GM10847 (cell line): ENCODE measurements around the gene WDR47.

Experiments used
- POLR2A ChIP-seq: IDR thresholded peaks from 2 replicates; pipeline ENCODE4 v1.6.1; 2011; ENCODE audit not compliant: insufficient read length; ENCODE audit errors: extremely low read depth

Gene WDR47

DNA sequence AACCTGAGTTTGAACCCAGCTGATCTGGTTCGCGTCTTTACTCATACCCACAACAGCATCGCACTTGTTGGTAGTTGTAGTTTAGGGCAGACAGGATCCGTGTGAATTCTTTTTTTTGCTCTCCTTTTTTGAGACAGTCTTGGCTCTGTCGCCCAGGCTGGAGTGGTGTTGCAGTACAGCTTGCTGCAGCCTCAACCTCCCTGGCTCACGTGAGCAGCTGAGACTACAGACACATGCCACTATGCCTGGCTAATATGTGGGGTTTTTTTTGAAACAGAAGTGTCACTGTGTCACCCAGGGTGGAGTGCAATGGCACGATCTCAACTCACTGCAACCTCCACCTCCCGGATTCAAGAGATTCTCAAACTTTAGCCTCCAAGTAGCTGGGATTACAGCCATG is 26.0 kb upstream of the WDR47 start:
- TF ChIP-seq POLR2A, result no peak

DNA sequence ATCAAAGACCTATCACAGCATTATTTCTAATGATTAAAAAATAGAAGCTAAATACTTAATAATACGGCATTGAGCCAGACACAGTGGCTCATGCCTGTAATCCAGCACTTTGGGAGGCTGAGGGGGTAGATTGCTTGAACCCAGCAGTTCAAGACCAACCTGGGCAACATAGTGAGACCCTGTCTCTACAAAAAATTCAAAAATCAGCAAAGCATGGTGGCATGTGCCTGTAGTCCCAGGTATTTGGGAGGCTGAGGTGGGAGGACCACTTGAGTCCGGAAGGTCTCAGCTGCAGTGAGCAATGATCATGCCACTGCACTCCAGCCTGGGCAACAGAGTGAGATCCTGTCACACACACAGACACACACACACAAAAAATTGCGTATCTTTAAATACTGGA is 23.2 kb upstream of the WDR47 start:
- TF ChIP-seq POLR2A, result no peak

DNA sequence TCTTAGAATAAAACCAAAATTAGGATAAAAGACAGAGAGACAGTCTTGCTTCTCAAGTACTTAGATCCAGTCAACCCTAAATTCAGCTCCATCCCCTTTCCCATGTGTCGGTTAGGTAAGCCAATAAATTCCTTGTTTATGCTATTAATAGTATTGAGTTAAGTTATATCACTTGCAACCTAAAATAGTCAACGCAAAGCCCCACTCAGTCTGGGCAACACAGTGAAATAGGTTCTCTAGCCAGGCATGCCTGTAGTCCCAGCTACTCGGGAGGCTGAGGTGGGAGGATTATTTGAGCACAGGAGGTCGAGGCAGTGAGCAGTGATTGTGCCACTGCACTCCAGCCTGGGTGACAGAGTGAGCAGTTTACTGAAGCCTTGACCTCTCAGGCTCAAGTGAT is 19.3 kb upstream of the WDR47 start:
- no peak for TF ChIP-seq POLR2A

DNA sequence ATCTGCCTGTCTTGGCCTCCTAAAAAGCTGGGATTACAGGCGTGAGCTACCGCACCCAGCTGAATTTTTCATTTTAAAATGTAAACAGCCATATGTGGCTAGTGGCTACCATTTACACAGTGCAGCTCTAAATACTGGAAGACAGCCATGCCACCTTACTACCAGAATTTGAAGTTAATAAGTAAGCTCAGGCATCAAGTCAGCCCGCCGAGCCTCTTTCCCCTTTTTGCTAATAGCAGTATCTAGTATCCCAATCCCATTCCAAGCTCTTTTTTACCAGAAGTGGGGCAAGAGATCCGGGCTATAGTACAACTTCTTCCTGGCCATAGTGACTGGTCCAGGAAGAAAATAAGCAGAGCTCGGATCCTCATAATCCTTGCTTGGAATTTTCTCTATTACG is 18.8 kb upstream of the WDR47 start:
- TF ChIP-seq POLR2A, result no peak

DNA sequence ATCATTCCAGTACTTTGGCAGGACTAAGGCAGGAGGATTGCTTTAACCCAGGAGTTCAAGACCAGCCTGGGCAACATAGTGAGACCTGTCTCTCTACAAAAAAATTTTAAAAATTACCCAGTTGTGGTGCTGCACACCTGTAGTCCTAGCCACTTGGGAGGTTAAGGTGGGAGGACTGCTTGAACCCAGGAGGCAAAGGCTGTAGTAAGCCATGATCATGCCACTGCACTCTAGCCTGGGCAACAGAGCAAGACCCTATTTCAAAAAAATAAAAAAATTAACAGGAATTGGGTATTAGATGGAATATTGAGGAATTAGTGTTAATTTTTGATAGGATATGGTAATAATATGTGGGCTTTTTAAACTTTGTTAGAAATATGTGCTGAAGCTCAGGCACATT is 17.1 kb upstream of the WDR47 start:
- no peak for TF ChIP-seq POLR2A

DNA sequence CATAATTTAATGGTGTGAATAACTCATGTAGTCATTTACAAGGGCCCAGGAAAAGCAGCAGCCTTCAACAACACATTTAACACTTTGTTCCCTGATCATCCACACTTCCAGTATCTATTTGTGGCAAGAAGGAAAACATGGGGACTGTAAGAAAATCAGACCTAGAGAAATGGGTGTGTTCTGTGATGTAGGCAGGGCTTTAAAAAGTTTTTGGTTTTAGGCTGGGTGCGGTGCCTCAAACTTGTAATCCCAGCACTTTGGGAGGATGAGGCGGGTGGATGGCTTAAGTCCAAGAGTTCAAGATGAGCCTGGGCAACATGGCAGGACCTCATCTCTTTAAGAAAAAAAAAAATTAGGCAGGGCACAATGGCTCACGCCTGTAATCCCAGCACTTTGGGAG is 14.2 kb upstream of the WDR47 start:
- no peak for TF ChIP-seq POLR2A

DNA sequence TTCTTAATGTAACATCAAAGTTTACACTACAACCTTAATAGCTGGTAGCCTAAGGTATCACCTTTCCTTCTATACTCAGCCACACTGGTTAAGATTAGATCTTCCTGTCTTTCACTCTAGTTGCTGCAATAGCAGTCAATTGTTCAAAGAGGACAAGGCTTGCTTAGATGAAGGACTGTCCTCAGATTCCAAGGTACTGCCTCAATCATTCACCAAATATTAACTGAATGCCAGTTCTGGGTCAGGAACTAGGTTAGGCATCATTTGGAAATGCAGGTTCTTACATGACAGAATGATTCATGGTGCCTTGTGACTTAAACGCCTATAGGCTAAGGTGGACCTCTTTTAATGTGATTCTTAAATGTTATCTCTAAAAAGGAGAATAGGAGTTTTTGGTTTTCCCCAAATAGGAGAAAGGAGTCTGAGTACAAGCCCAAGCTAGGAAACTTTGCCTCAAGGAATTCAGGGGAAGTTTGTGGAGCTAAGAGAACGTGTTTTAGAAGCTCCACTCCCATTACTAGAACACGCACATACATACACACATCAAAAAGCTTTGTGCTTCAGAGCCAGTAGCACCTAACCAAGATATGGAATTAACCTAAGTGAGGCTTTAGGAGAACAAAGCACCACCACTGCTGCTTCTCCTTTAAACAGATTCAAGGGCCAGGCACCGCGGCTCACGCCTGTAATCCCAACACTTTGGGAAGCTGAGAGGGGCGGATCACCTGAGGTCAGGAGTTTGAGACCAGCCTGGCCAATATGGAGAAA is 8.5 kb upstream of the WDR47 start:
- TF ChIP-seq POLR2A, result no peak

DNA sequence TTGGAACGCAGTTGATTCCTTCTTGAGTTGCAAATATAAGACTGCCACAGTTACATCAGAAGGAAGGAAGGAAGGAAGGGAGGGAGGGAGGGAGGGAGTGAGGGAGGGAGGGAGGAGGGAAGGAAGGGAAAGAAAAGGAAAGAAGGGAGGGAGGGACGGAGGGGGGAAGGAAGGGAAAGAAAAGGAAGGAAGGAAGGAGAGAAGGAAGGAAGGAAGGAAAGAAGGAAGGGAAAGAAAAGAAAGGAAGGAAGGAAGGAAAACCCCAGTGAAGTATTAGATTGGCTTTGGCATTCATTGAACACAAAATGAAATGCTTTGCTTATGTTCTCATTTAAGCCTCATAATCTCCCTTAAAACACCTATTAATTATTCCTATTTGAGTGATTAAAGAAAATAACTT is 6.4 kb upstream of the WDR47 start:
- TF ChIP-seq POLR2A, result no peak

DNA sequence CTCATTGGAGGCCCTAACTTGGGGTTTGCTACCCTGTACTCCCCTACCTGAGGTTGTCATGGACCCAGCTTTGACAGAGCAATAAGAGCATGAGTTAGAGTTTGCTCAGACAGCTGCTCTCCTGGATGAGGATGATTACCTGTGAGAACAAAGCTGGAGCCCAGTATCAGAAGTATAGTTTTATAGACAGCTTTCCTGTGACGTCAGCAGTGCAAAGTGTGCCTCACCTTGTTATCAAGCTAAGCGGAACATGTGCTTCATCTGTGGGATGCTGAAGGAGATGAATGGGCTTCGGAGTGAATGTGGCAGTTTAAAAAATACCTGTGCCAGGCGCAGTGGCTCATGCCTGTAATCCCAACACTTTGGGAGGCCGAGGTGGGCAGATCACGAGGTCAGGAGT is 5.4 kb upstream of the WDR47 start:
- no peak for TF ChIP-seq POLR2A

DNA sequence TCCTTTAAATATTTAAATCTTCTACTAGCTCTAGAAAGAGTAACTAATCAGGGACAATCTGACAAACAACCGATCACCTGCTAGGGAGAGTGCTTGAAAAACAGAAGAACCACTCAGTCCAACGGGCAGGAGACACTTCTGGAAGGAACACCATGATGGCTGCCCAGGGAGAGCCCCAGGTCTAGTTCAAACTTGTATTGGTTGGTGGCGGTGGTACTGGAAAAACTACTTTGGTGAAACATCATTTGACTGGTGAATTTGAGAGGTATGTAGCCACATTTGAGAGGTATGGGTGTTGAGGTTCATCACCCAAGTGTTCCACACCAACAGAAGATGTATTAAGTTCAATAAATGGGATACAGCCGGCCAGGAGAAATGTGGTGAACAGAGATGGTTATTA is 4.8 kb upstream of the WDR47 start:
- no peak for TF ChIP-seq POLR2A

DNA sequence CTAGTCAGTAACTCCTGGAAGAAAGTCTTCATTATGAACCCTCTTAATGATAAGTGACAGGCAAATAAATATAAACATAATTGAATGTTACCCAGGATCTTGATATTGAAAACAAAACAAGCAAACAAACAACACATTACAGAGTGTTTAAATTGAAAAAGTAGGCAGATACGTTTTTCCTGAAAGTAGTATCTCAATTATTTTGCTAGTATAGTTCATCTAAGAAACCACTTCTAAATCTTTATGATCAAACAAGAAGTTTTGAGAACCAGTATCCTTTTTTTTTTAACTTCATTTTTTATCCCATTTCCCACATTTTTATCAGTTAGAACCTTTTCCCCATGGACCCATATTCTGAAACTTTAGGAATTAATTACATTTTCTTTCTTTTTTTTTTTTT is 3.7 kb upstream of the WDR47 start:
- TF ChIP-seq POLR2A, result no peak

DNA sequence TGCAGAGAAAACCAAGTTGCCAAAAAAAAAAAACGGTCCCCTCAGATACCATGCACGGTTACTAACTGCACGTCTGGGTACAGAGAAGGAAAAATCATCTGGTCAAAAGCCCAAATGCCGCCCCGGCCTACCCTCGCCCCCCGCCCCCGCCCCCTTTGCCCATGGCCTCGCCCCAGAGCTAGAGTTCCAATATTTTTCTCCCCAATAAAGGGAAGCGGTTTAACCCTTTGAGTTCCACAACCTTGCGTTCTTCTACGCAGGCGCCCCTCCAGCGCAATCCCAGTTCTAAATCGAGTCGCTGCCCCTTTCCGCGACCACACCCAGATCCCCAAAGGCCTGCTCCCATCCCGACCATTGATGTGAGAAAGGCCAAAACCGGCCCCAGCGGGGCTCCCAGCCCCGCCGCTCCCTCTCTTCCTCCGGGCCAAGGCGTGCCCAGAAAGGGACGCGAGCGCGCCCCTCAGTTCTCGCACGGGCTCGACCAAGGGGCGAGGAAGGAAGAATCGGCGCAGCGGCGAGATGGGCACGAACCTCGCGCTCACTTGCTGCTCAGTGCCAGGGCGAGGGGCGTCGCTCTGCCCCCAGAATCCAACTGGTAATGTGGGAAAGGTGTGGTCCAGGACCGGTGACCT is 797 bp downstream of the WDR47 start:
- TF ChIP-seq POLR2A, result no peak

DNA sequence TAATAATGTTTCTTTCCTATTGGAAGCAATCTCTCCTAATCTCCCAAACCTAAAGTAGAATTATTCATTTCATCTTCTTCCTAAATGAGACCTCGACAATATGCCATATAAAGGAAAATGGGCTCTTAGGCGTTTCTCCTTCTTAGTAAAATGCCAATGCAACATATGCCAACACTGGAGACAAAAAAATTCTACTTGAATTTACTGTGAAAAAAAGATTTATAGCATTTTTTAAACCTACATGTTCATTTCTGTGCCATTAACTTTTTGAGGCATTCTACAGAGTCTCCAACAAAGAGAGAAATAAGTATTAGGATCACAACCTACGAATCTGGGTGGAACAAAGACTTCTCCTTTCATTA is 1.3 kb downstream of the WDR47 start:
- TF ChIP-seq POLR2A, result no peak

DNA sequence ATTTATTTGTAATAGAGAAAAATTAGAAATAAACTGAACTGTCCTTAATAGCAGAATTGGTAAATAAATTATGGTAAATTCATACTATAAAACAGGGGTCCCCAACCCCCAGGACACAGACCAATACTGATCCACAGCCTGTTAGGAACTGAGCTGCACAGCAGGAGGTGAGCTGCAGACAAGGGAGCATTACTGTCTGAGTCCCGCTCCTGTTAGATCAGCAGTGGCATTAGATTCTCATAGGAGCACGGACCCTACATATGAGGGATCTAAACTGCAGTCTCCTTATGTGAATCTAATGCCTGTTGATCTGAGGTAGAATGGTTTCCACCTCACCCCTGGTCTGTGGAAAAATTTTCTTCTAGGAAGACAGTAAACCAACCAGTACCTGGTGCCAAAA is 7.5 kb downstream of the WDR47 start:
- no peak for TF ChIP-seq POLR2A

DNA sequence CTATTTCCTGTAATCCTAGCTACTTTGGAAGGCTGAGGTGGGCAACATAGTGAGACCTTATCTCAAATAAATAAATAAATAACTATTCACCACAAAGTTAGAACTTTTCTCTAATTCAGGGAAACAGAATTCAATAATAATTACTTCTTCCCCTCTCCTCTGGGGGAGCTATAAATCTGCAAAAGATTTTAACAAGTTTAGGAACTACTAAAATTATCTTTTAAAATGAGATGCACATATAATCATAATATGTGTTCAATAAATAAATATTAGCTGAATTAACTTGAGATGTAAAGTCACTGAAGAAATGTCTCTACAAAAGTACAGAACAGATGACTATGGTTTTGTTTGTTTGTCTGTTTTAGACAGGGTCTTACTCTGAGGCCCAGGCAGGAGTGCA is 14.1 kb downstream of the WDR47 start:
- no peak for TF ChIP-seq POLR2A

DNA sequence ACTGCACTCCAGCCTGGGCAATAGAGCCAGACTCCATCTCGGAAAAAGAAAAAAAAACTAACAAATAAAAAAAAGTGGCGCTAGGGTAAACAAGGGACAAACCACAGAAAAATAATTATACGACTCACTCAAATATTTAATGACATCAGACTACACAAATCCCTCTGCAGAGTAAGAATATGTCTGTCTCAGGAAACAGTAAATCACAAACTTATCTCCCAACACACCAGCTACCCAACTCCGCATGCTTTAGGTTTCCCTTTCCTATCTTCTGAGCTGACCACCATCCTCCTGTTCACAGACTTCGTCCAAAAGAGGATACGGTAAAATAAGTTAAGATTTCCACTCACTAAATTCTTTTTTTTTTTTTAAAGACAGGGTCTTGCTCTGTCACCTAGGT is 16.2 kb downstream of the WDR47 start:
- no peak for TF ChIP-seq POLR2A

DNA sequence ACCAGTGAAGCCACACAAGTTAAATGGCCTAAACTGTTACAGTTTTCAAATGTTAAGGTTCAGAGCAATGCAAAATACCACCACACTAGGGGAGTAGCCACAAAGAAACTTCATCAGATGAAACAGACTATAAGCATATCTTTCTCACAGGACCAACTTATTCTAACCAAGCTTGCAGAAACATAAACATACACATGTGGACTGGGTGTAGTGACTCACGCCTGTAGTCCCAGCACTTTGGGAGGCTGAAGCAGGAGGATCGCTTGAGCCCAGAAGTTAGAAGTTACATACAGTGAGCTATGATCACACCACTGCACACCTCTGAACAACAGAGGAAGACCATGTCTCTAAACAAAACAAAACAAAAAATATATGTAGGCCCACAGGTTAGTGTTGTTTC is 17.3 kb downstream of the WDR47 start:
- TF ChIP-seq POLR2A, result no peak
